ENCODE measurements around the gene KCNH2. TPM values are rescaled to one million over a fixed set of nuclear protein-coding genes. Genes with fewer than 3 reads are reported as not detected.
A peak's percentile ranks its signal among the peaks of the same experiment; 100 is the strongest.

The KCNH2 gene
- total RNA-seq, 2 experiments from 2014 or later = 0.48 to 0.54 TPM

DNA sequence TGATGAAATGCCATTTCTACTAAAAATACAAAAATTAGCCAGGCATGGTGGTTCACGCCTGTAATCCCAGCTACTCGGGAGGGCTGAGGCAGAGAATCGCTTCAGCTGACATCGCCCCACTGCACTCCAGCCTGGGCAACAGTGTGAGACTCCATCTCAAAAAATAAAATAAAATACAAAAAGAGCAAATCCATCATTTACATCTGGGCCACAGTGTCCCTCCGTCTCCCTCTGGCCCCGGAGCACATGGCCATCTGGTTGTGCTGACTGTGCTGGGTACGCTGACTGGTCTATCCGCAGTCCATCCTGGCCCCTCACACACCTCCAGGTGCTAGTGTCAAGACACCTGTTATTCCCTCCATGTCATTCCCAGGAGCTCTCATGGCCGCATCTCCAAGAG, 42.1 kb downstream of the KCNH2 start:
- Mint-ChIP-seq H3K36me3 (ENCODE audit: low read depth) (no peaks in the 10 kb centered on the region), H3K4me3 (no peak overlapping the region), H3K27ac (no peak overlapping the region), H3K9me3 (ENCODE audit: low read depth) (no peaks in the 10 kb centered on the region), H3K27me3 (no peaks in the 10 kb centered on the region), H3K4me1 (peaks cover 23% of the 10 kb centered on the region)
- ChIA-PET CTCF (interaction anchor here (1.2 kb wide), 1 partner anchor 48 kb away, joined by 3 read pairs; no protein-coding TSS in a partner anchor), POLR2A (no interaction called here)
- ATAC-seq (no peak), DNase-seq (no peak)
- intact Hi-C loops (cut with DNase I, micrococcal nuclease) = no loop called here

DNA sequence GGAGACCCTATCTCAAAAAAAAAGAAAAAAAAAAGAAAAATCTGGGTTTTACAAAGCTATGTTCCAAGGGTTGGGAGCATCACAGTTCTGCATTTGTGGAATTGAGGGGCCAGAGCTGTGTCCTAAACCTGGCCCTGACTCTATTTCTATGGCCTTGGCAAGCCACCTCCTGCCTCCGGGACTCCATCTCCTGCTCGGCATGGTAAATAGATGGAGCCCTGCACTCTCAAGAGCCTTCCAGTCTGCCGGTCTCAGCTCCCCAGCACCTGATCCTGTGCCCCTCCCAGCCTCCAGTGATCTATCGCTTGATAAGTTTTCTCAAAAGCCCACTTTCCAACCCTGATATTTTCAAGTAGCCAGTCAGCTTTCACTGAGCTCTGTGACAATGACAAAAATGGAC, 43.0 kb downstream of the KCNH2 start:
- POLR2A ChIA-PET = interaction anchor here (0.6 kb wide), 1 partner anchor 17 kb away, joined by 4 read pairs; no protein-coding TSS in a partner anchor
- DNase-seq (no peak), ATAC-seq (no peak)
- CTCF ChIA-PET = interaction anchor here (0.6 to 1.2 kb wide), 2 partner anchors 37 to 49 kb away, joined by 3 read pairs; no protein-coding TSS in a partner anchor
- Mint-ChIP-seq H3K27ac (no peak overlapping the region), H3K36me3 (ENCODE audit: low read depth) (no peaks in the 10 kb centered on the region), H3K27me3 (no peaks in the 10 kb centered on the region), H3K4me3 (no peak overlapping the region), H3K4me1 (peaks cover 24% of the 10 kb centered on the region), H3K9me3 (ENCODE audit: low read depth) (no peaks in the 10 kb centered on the region)
- intact Hi-C loops (cut with DNase I, micrococcal nuclease) = no loop called here

DNA sequence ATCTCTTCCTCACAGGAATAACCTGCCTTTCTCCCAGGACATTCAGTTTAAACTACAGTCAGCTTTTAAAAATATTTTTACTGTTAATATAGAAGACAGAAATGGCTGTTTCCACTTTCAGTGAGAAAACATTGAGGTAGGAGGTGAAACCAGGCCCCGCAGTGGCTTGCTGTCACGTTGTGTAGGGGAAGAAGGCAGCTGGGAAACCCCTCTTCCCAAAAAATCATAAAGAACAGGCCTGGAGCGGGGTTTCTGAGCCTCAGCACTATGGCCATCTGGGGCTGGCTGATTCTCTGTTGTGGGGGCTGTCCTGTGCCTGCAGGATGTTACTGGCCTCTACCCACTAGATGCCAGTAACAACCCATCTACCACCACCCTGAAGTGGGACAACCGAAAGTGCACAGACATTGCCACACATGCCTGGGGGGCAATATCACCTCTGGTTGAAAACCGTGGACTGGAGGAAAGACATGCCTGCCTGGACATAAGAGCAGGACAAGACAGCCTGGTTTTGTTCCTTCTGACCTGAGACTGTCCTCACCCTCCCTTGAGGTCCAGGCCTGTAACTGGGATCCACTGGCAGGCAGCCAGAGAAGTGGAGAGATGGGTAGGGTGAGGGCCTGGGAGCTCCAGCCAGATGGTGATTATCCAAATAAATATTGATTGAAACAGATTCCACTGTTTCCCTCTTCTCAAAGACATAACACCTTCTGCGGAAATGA, 43.9 kb downstream of the KCNH2 start:
- Mint-ChIP-seq H3K27me3 (no peaks in the 10 kb centered on the region), H3K36me3 (ENCODE audit: low read depth) (no peaks in the 10 kb centered on the region), H3K4me3 (no peak overlapping the region), H3K4me1 (peaks cover 21% of the 10 kb centered on the region), H3K27ac (no peak overlapping the region), H3K9me3 (ENCODE audit: low read depth) (no peaks in the 10 kb centered on the region)
- intact Hi-C loops (cut with DNase I, micrococcal nuclease) = no loop called here
- no peak for DNase-seq
- no peak for ATAC-seq
- POLR2A ChIA-PET = no interaction called here
- CTCF ChIA-PET = interaction anchor here (0.6 kb wide), 1 partner anchor 45 kb away, joined by 3 read pairs; no protein-coding TSS in a partner anchor

DNA sequence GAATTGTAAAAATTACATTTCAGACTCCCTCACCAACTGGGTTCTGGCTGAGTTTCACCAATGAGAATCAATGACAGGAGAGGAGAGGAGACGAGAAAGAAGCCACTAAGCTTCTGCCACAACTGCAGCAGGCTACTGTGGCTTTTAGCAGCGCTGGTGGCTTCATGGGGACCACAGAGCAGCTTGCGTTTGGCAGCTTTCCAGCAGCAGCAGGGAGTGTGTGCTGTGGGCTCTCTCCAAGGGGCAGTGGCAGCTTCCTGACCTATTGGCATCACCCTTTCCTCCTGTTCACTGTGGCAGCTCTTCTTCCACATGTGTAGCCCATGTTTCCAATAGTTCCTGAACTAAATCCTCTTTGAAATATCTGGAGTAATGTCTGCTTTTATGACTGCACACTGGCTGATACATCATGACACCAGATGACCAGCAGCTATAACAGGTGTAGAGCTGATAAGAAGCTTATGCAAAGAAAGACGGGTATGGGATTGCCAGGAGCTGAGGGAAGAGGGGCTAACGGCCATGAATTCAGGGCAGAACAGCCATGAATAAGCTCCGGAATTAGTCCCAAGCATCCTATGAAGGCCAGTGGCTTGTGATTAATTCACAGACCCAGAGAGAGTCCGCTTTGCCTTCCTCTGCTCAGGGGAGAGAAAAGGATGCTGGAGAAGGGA, 46.8 kb downstream of the KCNH2 start:
- ChIA-PET POLR2A (no interaction called here), CTCF (interaction anchor here (0.8 to 1.7 kb wide), 5 partner anchors 16 to 54 kb away, joined by 3 to 8 read pairs (median 4); no protein-coding TSS in a partner anchor)
- DNase-seq (peak; percentile 31), ATAC-seq (no peak)
- H3K27ac Mint-ChIP-seq = no peak overlapping the region
- H3K27me3 Mint-ChIP-seq = no peaks in the 10 kb centered on the region
- H3K4me1 Mint-ChIP-seq = peaks cover 2% of the 10 kb centered on the region
- H3K36me3 Mint-ChIP-seq (ENCODE audit: low read depth) = no peaks in the 10 kb centered on the region
- intact Hi-C loops (cut with DNase I, micrococcal nuclease) = no loop called here
- H3K4me3 Mint-ChIP-seq = no peak overlapping the region
- no peaks in the 10 kb centered on the region for H3K9me3 Mint-ChIP-seq (ENCODE audit: low read depth)

DNA sequence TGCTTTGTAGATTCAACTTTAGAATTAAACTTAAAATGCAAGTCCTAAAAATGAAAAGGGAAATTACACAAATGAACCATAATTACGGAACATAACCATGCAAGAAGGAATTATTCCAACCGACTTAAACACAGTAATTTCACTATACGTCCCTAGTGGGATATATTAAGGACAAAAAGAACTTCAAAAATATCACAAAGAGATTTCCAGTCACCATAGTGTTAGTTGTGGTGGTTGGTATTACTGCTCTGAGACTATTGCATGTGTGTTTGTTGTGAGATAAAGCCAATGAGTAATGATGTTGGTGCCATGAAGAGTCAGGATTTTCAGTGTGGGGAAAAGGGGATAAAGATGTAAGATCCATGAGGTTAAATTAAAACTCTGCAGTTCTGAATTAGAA, 49.6 kb downstream of the KCNH2 start:
- no peak for ATAC-seq

DNA sequence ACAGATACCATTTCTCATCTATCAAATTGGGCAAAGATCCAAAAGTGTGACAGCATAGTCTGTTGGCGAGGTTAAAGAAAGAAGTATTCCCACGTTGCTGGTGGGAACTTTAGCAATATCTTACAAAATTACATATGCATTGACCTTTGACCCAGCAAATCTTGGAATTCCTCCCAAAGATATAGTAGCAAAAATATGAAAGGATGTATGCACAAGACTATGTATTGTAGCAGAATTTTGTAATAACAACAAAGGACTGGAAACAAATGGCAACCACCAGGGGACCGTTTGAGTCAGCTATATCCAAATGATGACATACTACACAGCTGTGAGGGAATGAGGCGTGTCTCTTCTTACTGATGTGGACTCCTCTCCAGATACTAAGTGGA, 50.2 kb downstream of the KCNH2 start:
- Mint-ChIP-seq H3K27ac (no peak overlapping the region), H3K27me3 (peaks cover 2% of the 10 kb centered on the region), H3K4me3 (no peak overlapping the region), H3K36me3 (ENCODE audit: low read depth) (no peaks in the 10 kb centered on the region), H3K4me1 (peaks cover 18% of the 10 kb centered on the region), H3K9me3 (ENCODE audit: low read depth) (no peaks in the 10 kb centered on the region)
- intact Hi-C loops (cut with DNase I, micrococcal nuclease) = no loop called here
- ChIA-PET POLR2A (no interaction called here), CTCF (no interaction called here)
- ATAC-seq = peak; percentile 79
- peak; percentile 46 for DNase-seq

More for the DNA sequence above, 49.6 kb downstream of the KCNH2 start:
- no peak for DNase-seq
- ChIA-PET CTCF (interaction anchor here (1.6 kb wide), 1 partner anchor 12 kb away, joined by 4 read pairs; no protein-coding TSS in a partner anchor), POLR2A (no interaction called here)
- intact Hi-C loops (cut with DNase I, micrococcal nuclease) = no loop called here
- Mint-ChIP-seq H3K4me3 (no peak overlapping the region), H3K27me3 (peaks cover 2% of the 10 kb centered on the region), H3K36me3 (ENCODE audit: low read depth) (no peaks in the 10 kb centered on the region), H3K27ac (no peak overlapping the region), H3K9me3 (ENCODE audit: low read depth) (no peaks in the 10 kb centered on the region), H3K4me1 (peaks cover 13% of the 10 kb centered on the region)

DNA sequence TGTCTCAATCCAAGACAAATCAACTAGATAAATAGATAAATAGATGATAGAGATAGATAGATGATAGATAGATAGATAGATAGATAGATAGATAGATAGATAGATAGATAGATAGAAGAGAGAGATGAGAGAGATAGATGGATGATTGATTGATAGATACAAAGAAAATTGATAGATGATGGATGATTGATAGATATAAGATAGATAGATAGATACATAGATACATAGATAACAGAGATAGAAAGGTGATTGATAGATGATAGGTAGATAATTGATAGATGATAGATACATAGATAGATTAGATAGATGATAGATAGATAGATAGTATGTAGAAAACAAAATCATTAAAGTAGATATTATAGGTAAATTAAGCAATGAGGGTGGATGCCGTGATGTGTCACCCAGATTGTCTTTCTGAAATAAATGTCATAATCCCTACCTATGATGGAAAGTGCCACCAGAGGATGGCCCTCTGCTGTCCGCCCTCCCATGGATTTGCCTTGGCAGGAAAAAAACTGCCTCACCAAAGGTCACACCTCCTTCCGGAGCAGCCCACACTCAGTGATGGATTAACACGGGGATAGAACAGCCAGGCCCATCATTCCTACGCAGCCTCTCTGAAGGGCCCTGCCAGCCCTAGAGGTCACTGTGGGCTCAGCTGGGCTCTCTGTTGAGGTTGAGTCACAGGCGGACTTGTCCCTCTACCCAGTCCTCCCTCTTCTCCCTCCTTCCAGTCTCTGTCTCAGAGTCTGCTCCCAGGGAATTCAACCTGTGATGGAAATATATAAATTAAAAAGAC, 50.8 kb downstream of the KCNH2 start:
- ATAC-seq (no peak), DNase-seq (no peak)
- intact Hi-C loops (cut with DNase I, micrococcal nuclease) = no loop called here
- CTCF ChIA-PET = interaction anchor here (0.7 kb wide), 1 partner anchor 26 kb away, joined by 3 read pairs; no protein-coding TSS in a partner anchor
- Mint-ChIP-seq H3K9me3 (ENCODE audit: low read depth) (no peaks in the 10 kb centered on the region), H3K27me3 (peaks cover 5% of the 10 kb centered on the region), H3K4me1 (peaks cover 18% of the 10 kb centered on the region), H3K27ac (no peak overlapping the region), H3K4me3 (no peak overlapping the region), H3K36me3 (ENCODE audit: low read depth) (no peaks in the 10 kb centered on the region)
- POLR2A ChIA-PET = no interaction called here

DNA sequence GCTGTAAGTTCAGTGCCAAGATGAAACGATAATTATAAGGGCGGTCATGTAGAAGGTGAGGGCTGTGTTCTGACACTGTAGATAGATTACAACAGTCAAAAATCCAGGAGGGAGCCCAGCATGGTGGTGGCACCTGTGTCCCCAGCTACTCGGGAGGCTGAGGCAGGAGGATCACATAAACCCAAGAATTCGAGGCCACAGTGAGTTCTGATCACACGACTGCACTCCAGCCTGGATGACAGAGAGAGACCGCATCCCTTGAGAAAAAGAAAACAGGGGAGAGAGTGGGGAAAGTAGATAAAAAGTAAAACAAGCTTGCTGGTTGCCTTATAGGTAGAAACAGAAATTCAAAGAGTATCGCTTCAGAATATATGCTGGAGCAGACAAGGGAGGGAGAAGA, 52.1 kb downstream of the KCNH2 start:
- H3K27ac Mint-ChIP-seq = no peak overlapping the region
- CTCF ChIA-PET = interaction anchor here (0.6 to 1.2 kb wide), 5 partner anchors 8 to 187 kb away, joined by 3 to 4 read pairs (median 3); no protein-coding TSS in a partner anchor
- peaks cover 16% of the 10 kb centered on the region for H3K4me1 Mint-ChIP-seq
- H3K27me3 Mint-ChIP-seq = peaks cover 5% of the 10 kb centered on the region
- ATAC-seq (no peak), DNase-seq (no peak)
- no peaks in the 10 kb centered on the region for H3K36me3 Mint-ChIP-seq (ENCODE audit: low read depth)
- POLR2A ChIA-PET = no interaction called here
- no peaks in the 10 kb centered on the region for H3K9me3 Mint-ChIP-seq (ENCODE audit: low read depth)
- intact Hi-C loops (cut with DNase I, micrococcal nuclease) = no loop called here
- H3K4me3 Mint-ChIP-seq = no peak overlapping the region

DNA sequence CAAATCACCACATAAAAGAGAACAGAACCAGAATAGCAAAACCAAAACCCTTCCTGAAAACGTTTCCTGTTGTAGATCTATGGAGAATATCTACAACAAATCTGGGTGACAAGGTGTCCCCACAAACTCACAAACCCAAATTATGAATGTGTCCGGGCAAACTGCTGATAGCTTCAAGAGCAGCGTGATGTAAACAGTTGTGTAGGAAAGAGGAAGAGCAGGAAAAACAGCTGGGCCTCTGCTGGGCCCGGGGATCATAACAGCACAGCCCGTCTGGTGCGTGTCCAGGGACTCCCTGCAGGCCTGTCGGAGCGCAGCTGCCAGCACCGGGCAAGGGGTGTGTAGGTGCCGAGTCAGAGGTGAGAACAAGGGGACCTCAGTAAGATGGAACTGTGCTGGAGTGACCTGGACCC, 53.7 kb downstream of the KCNH2 start:
- intact Hi-C loops (cut with DNase I, micrococcal nuclease) = no loop called here

DNA sequence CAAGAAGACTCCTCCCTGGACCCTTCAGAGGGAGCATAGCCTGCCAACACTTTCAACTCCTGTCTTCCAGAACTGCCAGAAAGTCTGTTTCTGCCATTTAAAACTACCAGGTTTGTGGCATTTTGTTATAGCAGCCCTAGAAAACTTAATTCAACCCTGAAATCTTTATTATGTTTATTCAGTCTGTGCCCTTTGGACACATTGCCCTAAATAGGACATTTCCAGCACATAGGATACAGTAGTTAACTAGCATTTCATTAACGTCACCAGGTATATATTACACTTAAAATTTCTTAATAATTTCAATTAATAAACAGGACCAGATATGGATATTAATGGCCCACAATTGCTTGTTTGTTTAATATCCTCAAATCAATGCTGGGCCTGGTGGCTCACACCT, 54.3 kb downstream of the KCNH2 start:
- H3K27ac Mint-ChIP-seq = no peak overlapping the region

More for the DNA sequence above, 53.7 kb downstream of the KCNH2 start:
- H3K9me3 Mint-ChIP-seq (ENCODE audit: low read depth) = no peaks in the 10 kb centered on the region
- no peak overlapping the region for H3K27ac Mint-ChIP-seq
- POLR2A ChIA-PET = no interaction called here
- peaks cover 15% of the 10 kb centered on the region for H3K4me1 Mint-ChIP-seq
- H3K4me3 Mint-ChIP-seq = no peak overlapping the region
- no peak for ATAC-seq
- H3K36me3 Mint-ChIP-seq (ENCODE audit: low read depth) = no peaks in the 10 kb centered on the region
- CTCF ChIA-PET = interaction anchor here (0.7 to 1.2 kb wide), 4 partner anchors 12 to 144 kb away, joined by 3 read pairs; no protein-coding TSS in a partner anchor
- no peak for DNase-seq
- H3K27me3 Mint-ChIP-seq = peaks cover 5% of the 10 kb centered on the region

DNA sequence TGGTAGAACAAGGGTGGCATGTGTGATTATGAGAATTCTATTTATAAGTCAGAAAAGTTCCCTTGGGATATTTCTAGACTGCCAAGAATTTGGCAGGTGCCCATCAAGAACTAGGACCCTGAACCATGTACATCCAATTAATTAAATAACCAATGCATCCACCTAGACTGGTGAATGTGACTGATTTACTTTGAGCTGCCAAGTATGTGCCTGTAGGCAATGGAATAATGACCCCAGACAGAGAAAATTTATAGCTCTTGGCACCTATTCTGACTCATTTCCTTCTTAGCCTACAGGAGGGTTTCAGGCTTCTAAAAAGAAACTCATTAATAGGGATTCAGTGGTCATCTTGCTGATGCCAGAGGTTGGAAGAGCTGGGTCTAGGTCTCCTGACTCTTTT, 54.9 kb downstream of the KCNH2 start:
- no peak overlapping the region for H3K27ac Mint-ChIP-seq
- intact Hi-C loops (cut with DNase I, micrococcal nuclease) = no loop called here
- no peaks in the 10 kb centered on the region for H3K9me3 Mint-ChIP-seq (ENCODE audit: low read depth)
- ATAC-seq (no peak), DNase-seq (no peak)
- H3K36me3 Mint-ChIP-seq (ENCODE audit: low read depth) = no peaks in the 10 kb centered on the region
- H3K27me3 Mint-ChIP-seq = peaks cover 8% of the 10 kb centered on the region
- no peak overlapping the region for H3K4me3 Mint-ChIP-seq
- ChIA-PET CTCF (interaction anchor here (0.7 to 1.4 kb wide), 3 partner anchors 39 to 77 kb away, joined by 3 to 4 read pairs (median 3); no protein-coding TSS in a partner anchor), POLR2A (no interaction called here)
- H3K4me1 Mint-ChIP-seq = peaks cover 15% of the 10 kb centered on the region

More for the DNA sequence above, 54.3 kb downstream of the KCNH2 start:
- no peak for ATAC-seq
- H3K9me3 Mint-ChIP-seq (ENCODE audit: low read depth) = no peaks in the 10 kb centered on the region
- no peak for DNase-seq
- H3K4me1 Mint-ChIP-seq = peaks cover 15% of the 10 kb centered on the region
- intact Hi-C loops (cut with DNase I, micrococcal nuclease) = no loop called here
- H3K4me3 Mint-ChIP-seq = no peak overlapping the region
- H3K36me3 Mint-ChIP-seq (ENCODE audit: low read depth) = no peaks in the 10 kb centered on the region
- H3K27me3 Mint-ChIP-seq = peaks cover 8% of the 10 kb centered on the region
- CTCF ChIA-PET = interaction anchor here (1.2 to 1.4 kb wide), 2 partner anchors 39 to 60 kb away, joined by 3 to 4 read pairs; no protein-coding TSS in a partner anchor
- POLR2A ChIA-PET = no interaction called here
